NCI-H748 treated with DMSO at 0.1 percent for 48 hours (cell line): ENCODE data around the gene UNC5A.

Experiments used
- DNase-seq: peaks from one replicate; lab custom pipeline; 2025; lab: John Stamatoyannopoulos, UW

UNC5A gene

DNA sequence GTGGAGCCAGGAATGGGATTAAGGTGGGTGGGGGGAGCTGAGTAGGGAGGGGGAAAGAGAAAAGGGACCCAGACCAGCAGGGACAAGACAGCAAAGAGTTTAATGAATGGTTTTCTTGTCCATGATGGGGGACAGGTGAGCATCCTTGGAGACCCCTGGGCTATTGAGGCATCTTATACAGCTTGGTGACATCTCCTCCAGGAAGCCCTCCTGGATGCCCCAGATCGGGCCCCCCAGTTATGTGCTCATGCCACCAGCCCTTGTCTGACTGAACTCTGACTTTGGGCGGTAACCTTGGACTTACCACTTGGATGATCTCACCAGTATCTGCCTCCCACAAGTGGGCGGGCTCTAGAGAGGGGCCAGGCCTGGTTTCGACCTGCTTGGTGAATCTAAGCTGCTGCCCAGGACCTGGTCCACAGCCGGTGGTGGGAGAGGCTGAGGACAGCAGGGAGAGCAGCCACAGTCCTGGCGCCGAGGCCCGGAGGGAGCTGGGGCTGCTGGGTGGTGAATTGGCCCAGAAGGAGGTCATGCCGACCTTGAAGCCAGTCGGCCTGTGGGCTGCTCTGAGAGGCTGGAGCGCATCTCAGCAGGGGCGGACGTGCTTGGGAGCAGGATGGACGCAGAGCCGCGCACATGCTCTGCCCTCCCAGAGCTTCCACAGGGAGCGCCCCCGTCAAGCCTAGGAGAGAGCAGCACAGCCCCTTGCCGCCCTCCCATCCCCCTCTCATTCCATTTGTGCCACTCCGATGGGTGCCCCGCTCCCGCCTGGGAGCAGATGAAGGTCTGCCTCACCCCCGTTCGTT is 36.2 kb downstream of the UNC5A start:
- no peak for DNase-seq

DNA sequence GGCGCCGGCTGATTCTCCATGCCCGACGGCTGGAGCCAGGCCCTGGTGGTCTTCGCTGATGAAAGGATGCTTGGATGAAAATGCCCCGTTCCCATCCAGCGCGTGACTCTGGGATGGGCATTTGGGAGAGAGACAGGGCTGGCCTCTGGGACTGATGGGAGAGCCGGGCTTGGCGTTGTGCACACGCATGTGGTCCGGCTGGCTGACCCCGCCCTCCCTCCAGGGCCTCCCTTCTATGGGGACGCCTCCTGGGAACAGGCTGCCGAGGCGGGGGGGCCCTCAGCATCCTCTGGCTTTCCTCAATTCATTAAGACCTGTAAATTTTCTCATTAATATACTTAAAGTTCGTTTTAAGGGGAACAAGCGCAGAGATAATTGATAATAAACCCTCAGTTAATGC is 36.8 kb downstream of the UNC5A start:
- no peak for DNase-seq

DNA sequence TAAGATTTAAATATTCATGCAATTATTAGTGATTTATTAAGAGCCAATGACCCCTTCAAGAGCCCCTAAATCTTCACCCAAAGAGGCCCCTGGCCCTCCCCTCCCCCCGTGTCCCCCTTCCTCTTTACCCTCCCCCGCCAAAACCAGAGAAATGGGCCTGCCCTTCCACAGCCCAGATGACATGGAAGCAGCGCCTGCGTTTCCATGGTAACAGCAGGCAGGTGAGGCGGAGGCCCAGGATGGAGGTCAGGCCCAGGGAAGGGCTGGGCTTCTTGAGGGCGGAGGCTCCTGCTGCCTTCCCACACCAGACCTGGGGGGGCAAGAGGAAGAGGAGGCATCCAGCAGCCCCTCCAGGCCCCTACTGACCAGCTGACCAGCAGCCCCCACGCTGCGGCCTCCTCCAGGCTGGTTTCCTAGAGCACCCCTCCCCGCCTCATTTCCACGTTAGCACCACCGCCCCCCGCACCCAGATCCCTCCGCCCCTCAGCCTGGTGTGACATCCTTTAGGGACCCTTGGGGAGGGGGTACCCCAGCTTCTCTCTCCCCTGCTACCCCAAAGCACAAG is 37.4 kb downstream of the UNC5A start:
- no peak for DNase-seq

DNA sequence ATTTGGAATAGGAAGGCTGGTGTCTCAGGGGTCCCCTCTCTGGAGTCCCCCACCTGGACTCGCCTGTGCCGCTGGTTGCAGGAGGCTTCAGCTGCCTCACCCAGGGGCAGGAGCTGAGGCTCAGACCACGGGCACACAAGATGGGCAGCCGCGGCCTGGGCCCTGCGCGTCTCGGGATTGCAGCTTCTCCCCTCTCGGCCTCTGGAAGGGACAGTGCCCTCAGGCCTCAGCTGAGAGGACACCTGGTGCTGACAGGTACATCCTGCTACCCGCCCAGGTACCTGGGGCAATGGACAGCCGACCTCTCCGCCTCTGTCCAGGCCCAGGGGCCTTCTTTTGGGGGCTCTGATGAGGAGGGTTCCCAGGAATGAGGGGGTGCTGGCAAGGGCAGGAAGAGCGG is 38.3 kb downstream of the UNC5A start:
- no peak for DNase-seq

DNA sequence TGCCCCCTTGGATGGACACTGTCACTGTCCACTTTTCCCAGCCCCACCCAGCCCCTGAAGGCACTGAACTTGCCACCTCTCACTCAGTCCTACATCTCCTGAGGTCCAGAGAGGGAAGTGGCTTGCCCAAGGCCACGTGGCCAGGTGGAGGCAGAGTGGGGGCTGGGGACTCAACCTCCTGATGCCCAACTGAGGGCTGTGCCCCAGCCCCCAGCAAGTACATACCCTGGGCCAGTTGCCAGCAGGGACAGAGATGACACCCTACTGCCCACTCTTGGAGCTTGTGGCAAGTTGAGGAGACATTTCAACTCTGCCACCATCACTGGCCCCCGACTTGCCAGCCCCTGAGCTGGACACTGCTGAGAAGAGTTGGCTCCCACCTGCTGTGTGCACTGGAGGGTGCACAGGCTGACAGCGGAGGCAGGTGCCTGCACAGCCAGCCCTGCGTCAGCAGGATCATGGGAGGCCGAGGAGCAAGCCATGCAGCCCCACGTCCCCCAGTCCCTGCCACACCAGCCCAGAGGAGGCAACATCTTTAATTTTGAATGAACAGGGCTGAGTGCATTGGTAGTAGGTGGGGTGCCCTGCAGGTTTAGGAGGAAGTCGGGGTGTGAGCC is 39.4 kb downstream of the UNC5A start:
- DNase-seq, result no peak

DNA sequence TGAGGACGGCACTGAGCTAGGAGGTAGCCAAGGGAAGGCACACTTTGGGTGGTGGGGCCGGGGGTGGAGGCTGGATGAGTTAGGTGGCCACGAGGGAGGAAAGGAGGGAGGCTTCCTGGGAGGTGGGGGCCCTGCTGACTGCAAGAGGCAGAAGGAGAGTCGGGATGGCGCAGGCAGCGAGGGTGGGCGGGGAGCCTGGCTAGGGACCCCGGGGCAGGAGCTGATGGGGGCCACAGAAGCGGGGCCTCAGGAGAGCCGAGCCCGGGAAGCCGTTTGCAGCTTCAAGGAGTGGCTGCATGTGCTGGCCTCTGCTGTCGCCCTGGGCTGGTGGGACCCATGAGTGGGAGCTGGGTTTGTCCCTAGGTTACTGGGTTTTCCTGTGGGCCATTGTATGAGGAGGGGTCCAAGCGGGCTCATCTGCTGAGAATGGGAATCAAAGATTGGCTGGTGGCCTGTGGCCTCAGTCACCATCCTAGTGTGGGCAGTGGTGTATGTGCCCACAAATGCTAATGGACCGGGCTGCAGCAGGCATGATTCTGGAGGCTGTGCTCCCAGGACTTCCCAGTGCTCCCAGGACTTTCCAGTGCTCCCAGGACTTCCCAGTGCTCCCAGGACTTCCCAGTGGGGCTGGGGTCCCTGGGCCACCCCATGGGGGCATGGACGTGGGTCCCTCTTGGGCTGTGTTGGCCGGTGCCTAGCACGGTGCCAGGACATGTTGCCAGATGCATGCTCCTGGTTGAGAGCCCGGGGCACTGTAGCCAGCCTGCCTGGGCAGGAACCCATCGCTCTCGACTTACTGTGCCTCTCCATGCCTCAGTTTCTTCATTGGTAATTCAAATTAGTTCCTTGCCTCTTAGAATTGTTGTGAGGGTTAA is 40.2 kb downstream of the UNC5A start:
- DNase-seq, result no peak

DNA sequence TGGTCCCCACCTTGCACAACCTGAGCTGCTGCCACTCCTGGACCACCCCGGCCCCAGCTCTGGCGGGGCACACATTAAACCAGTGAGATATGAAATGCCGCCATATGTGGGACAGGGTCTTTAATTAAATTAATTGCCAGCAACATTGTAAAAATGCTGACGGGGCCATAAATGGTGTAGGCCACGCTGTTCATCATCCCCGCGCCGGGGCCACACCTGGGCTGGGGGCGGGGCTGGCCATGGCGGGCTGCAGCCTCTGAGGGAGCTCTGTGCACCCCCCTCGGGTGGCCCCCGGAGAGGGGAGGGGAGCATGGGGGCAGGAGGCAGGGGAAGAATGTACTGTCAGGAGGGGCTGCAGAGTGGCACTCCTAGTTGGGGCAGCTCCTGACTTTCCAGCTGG is 41.0 kb downstream of the UNC5A start:
- no peak for DNase-seq

DNA sequence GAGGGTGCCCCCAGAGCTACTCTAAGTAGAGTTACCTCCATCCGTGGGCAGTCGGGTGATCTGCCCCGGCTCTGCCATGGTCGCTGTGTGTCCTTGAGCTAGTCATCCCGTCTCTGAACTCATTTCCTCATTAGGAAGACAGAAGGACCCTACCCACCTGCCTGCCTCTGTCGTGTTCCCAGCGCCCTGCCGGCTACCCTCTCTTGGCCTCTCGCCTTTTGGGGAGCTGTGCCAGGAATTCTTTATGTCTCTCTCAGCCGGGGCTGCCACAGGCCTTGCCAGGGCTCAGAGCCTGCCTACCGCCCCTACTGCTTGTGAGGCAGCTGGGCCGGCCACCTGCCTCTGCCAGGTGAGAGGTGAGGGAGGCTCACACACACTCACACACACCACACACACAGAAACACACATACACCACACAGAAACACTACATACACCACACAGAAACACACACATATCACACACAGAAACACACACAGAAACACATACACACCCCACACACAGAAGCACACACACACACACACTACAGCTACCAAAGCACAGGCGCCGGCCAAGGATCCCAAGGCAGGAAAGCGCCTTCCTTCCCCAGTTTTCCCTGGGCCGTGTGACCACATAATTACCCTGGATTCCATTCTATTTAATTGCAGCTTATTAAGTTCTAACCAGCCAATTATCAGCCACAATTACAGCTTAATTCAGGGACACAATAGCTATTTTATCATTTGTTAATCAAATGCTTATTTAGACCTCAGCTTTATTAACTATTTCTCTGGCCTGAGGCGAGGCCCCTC is 41.7 kb downstream of the UNC5A start:
- no peak for DNase-seq

DNA sequence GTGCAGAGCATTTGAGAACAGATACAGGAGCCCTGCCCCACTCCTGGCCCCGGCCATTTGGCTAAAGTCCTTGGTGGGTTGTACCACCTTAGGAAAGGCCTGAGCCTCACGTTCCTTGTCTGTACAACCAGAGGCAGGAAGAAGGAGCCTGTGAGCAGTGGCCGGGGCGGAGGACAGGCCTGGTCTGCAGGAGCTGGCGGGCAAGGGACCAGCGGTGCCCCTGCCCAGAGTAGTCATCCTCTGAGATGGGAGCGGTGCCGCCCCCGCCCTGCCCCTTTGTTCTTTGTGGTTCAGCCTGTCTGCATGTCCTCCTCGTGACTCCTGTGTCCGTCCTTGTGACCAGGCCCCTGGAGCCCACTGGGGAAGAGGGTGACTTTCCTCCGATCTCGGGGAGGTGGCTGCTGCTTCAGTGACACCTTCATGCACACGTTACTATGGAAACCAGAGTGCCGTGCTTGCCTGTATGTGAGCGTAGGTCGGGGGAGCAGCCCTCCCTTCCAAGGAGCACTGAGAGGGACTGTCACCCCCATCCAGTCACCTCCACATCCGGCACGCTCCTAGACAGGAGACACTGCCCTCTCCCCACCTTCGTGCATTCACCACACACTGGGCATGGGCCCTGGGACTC is 42.9 kb downstream of the UNC5A start:
- DNase-seq, result no peak

DNA sequence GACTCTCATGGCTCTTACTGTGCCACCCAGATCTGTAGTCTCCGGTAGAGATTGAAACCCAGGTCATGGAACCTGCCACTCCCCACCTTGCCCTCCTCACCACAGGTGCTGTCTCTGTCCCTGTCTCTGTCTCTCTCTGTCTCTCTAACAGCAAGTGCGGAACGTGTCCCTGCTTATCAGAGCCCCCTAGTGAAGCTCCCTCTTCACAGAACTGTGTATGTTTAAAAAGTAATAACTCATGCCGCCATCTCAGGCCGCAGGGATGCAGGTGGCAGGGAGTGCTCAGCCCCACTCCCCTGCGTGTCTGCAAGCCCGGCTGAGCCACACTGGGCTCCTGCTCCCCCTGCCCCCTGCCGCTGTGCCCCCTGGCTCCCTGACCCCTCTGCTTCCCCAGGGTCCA is 43.8 kb downstream of the UNC5A start:
- no peak for DNase-seq

DNA sequence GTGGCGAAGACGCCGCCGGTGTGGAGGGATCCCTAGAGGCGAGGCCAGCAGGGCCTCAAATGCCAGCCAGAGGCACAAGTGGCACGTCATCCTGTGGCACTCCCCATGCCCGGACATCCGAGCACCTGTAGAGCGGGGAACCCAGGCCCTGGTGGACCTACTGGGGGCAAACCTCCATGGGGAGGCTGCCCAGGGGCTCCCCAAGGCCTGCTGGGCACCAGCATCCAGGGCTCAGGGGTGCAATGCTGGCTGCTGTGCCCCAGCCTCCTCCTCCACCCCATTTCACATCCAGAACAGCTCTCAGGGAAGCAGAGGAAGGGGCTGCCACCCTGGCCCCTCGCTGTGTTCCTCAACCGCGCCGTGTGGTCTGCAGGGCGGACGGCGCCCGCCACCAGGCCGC is 45.2 kb downstream of the UNC5A start:
- no peak for DNase-seq

DNA sequence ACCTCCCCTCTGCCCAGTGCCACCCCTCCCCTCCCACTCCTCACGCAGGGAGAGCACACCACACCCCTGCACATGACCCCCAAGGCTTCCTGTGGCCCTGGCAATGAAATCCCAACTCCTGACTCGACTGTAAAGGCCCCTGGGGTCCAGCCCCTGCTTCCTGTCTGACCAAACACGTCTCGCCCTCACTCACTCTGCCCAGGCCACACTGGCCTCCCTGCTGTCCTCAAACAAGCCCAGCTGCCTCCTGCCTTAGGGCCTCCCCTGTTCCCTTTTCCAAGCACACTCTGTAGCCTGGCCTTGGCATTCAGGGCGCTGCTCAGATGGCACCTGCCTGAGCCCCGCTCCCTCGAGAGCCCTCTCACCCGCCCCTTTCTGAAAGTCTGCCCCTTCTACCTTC is 46.4 kb downstream of the UNC5A start:
- DNase-seq, result no peak

DNA sequence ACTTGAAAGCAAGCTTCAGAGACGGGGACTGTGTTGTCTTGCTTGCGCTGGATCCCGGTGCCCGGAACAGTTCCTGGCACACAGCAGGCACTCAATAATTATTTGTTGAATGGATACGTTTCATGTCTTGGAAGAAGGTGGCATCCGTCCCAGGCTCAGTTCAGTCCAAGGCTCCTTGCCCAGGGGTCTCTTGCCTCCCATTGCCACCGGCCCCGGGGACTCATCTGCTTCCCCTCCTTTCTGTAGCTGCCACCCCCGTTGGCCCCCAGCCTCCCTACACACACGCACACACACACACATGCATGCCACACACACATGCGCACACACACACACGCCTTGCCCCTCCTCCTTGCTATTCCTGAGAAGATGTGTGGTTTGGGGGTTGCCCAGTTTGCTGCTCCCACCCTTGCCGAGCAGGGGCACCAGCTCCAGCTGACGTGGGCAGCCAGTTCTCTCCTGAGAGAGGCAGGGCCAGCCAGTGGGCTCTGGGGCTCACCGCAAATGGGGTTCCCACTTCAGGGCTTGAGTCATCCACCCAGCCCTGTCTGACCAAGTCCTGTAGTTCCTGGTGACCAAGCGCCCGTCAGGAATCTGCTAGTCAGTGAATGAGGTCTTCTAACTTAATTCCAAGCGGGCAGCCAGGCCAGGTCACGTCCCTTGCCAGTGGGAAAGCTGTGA is 47.0 kb downstream of the UNC5A start:
- no peak for DNase-seq

DNA sequence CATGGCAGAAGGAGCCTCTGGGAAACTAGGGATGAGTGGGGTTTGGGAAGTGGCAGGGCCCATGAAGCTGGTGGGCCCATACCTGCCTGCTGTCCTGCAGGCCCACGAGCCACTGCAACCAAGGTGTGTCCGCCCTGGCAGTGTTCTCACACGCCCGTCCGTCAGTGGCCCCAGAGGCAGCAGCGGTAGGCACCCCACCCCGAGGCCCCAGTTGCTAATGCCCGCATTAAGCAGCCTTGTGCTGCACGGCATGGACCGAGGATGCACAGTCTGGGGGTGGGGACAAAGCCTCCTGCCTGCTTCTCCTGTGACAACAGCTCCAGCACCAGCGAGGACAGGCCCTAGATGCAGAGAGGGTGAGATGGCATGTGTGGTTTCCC is 47.5 kb downstream of the UNC5A start:
- no peak for DNase-seq

DNA sequence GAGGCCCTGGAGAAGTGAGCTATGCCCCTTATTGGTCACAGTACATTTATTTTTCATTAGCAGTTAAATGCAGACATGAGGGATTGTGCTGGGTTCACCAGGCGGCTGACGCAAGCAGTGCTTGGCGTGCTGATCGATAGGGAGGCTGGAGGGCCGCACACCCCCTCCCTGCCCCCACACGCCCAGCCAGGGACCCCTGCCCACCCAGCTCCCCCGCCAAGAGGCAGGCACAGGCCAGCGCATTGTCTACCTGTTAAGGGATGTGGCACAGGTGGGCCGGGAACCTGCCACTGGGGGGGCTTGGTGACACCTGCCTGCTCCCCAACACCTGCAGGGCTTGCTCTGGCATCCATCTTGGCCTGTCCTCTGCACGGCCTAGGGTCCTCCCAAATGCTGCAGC is 49.6 kb downstream of the UNC5A start:
- no peak for DNase-seq

DNA sequence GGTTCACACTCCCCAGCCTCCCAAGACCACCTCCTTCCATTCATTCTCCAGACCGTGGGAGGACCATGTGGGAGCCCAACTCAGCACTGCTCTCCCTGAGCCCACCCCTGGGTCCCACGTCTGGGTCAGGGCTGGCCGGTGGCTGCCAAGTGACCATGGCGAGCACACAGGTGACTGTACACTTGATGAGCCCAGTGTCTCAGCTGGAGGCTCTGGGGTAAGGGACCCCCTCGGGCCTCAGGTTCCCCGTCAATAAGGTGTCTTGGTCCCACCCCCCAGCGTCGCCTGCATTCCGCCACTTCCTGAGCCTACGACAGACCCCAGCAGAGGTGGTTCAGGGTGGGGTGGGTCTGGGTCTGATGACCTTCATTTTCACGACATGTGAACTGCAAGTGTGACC is 50.0 kb downstream of the UNC5A start:
- no peak for DNase-seq

DNA sequence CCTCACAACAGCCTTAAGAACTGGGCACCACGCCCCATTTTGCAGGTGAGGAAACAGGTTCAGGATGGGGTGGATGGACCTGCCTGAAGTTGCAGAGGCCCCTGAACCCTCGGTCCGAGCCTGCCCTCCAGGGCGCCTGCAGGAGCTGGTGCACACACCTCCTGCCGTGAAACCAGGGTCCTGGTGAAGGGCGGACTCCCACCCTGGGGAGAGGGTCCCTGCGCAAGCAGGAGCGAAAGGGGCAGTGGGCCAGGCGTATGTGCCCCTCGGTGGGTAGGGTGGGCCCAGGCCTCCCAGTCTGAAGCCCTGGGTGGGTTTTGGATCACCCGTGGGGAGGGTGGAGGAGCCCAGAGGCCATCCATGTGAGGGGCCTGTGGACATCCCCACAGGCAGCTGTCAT is 50.9 kb downstream of the UNC5A start:
- DNase-seq, result no peak

DNA sequence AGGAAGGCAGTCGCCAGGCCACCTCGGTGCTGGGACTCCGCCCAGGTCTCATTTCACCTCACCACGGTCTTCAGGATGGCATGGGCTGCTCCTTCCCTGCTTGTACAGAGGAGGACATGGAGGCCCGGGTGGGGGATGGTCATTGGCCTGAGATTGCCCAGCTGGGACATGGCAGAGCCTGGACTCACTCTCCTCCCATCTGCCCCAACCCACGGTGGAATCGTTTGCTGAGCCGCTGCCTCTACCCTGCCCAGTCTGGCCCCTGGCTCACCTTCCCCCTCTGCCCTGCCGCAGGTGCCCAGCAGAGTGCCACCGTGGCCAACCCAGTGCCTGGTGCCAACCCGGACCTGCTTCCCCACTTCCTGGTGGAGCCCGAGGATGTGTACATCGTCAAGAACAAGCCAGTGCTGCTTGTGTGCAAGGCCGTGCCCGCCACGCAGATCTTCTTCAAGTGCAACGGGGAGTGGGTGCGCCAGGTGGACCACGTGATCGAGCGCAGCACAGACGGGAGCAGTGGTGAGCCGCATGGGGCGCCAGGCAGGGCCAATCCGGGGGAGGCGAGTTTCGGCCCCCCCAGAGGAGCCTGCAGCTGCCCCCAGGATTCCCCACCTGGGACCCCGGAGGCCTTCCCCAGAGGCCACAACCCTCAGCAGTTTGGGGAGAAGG is 52.1 kb downstream of the UNC5A start:
- DNase-seq, result no peak

DNA sequence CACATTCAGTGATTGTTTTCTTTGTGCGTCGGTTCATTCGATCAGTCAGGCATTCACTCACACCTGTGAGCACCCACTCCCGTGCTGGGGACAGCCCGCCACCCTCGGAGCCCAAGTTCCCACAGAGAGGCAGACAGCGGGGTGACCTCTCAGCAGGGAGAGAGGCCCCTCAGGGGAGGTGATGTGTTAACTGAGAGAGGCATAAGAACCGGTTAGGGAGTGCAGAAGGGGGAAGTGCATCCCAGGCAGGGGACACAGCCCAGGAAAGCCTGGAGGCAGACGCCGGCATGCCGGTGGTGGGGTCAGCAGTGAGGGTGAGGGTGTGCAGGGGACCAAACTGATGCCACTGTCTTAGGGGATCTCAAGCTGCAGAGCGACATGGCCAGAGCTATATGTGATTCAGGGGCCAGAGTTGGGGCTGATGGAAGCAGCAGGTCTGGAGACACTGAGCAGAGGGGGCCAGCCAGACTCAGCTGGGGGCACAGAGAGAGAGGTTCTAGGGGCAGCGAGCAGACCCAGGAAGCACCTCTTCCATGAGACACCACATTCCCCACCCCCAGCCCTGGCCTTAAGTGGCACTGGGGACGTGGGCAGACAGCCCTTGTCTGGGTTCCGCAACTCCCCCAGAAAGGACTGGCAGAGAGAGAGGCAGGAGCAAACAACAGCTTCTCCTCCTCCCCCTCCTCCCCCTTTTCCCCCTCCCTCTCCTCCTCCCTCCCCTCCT is 52.8 kb downstream of the UNC5A start:
- DNase-seq, result no peak

DNA sequence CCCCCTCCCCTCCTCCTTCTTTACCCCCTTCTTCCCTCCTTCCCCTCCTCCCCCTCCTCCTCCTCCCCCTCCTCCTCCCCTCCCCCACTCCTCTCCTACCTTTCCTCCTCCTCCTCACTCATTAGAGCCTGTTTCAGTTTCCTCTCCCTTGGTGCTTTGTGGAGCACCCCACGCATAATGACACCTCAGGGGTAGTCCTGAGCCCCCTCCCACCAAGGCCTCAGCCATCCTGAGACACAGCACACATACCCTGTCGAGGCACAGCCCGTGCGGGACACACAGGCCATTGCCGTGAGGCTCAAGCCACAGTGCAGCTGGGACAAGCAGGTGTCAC is 53.4 kb downstream of the UNC5A start:
- no peak for DNase-seq
